Stimulated activated naive B cell treated with anti-CD40 and anti-IgM and Interleukin-4, amounts not matched to agents 10 μg/mL and 1 μg/mL and 100 μg/mL, for 72 hours (primary cell): ENCODE data around the gene RBMS3.

ENCODE experiments used
- ATAC-seq, 2 donors: fragments of 150-1000 bp; cut with Tn5 transposase; replicated peaks; 2 replicates each; pipeline ENCODE4 v1.10.0; 2021; ENCODE audit warnings: moderate library complexity in 1 of 2
- DNase-seq: peaks from one replicate; pipeline ENCODE4 v3.0.0; 2021
- H3K27ac Mint-ChIP-seq: one replicate; pipeline ENCODE4 v1.8.0; 2022; ENCODE audit warnings: mild to moderate bottlenecking, mixed read lengths
- H3K27me3 Mint-ChIP-seq, 2 donors: one replicate each; pipeline ENCODE4 v1.8.0; 2022; ENCODE audit warnings: mixed read lengths in 2 of 2
- H3K36me3 Mint-ChIP-seq, 2 donors: one replicate each; pipeline ENCODE4 v1.8.0; 2022; ENCODE audit warnings: mixed read lengths in 2 of 2, mild to moderate bottlenecking in 1 of 2
- H3K4me1 Mint-ChIP-seq, 2 donors: one replicate each; pipeline ENCODE4 v1.8.0; 2022; ENCODE audit warnings: mixed read lengths in 2 of 2, mild to moderate bottlenecking in 1 of 2
- H3K4me3 Mint-ChIP-seq, 2 donors: one replicate each; pipeline ENCODE4 v1.8.0; 2022; ENCODE audit warnings: mild to moderate bottlenecking in 2 of 2, mixed read lengths in 2 of 2, moderate library complexity in 1 of 2
- H3K9me3 Mint-ChIP-seq, 2 donors: one replicate each; pipeline ENCODE4 v1.8.0; 2022; ENCODE audit warnings: mixed read lengths in 2 of 2, mild to moderate bottlenecking in 1 of 2

The RBMS3 gene

GRCh38 chr3:29537889-29538609 is 257.2 kb downstream of the RBMS3 start:
- H3K27me3 Mint-ChIP-seq, result no peaks in the 10 kb centered on the region
- H3K36me3 Mint-ChIP-seq, result no peaks in the 10 kb centered on the region
- DNase-seq, result no peak
- no peak overlapping the region for H3K27ac Mint-ChIP-seq
- ATAC-seq, result no peak
- no peaks in the 10 kb centered on the region for H3K9me3 Mint-ChIP-seq
- H3K4me3 Mint-ChIP-seq, result no peak overlapping the region
- H3K4me1 Mint-ChIP-seq, result no peaks in the 10 kb centered on the region

- H3K9me3 Mint-ChIP-seq, result no peaks in the 10 kb centered on the region
- ATAC-seq (no peak), DNase-seq (no peak)
- no peaks in the 10 kb centered on the region for H3K36me3 Mint-ChIP-seq
- no peak overlapping the region for H3K4me3 Mint-ChIP-seq
- no peak overlapping the region for H3K27ac Mint-ChIP-seq
- H3K27me3 Mint-ChIP-seq, result no peaks in the 10 kb centered on the region
- no peaks in the 10 kb centered on the region for H3K4me1 Mint-ChIP-seq
Observed at GRCh38 chr3:29538610-29538958, 257.7 kb downstream of the RBMS3 start.

- Mint-ChIP-seq H3K27ac (no peak overlapping the region), H3K27me3 (no peaks in the 10 kb centered on the region), H3K4me3 (no peak overlapping the region), H3K9me3 (no peaks in the 10 kb centered on the region), H3K4me1 (no peaks in the 10 kb centered on the region), H3K36me3 (no peaks in the 10 kb centered on the region)
- ATAC-seq (no peak), DNase-seq (no peak)
Observed at GRCh38 chr3:29540544-29540943, 259.7 kb downstream of the RBMS3 start.

GRCh38 chr3:29544701-29545363 is 264.0 kb downstream of the RBMS3 start:
- H3K27me3 Mint-ChIP-seq, result no peaks in the 10 kb centered on the region
- no peaks in the 10 kb centered on the region for H3K4me1 Mint-ChIP-seq
- H3K4me3 Mint-ChIP-seq, result no peak overlapping the region
- no peaks in the 10 kb centered on the region for H3K9me3 Mint-ChIP-seq
- no peaks in the 10 kb centered on the region for H3K36me3 Mint-ChIP-seq
- ATAC-seq (no peak), DNase-seq (no peak)
- H3K27ac Mint-ChIP-seq, result no peak overlapping the region

GRCh38 chr3:29545615-29546014 is 264.7 kb downstream of the RBMS3 start:
- Mint-ChIP-seq H3K36me3 (no peaks in the 10 kb centered on the region), H3K9me3 (no peaks in the 10 kb centered on the region), H3K4me1 (no peaks in the 10 kb centered on the region), H3K27ac (no peak overlapping the region), H3K27me3 (no peaks in the 10 kb centered on the region), H3K4me3 (no peak overlapping the region)
- DNase-seq (no peak), ATAC-seq (no peak)

- DNase-seq (no peak), ATAC-seq (no peak)
- Mint-ChIP-seq H3K27ac (no peak overlapping the region), H3K36me3 (no peaks in the 10 kb centered on the region), H3K4me3 (no peak overlapping the region), H3K27me3 (no peaks in the 10 kb centered on the region), H3K9me3 (no peaks in the 10 kb centered on the region), H3K4me1 (peaks cover 1 to 6% of the 10 kb centered on the region in 2 donors)
Observed at GRCh38 chr3:29552051-29552450, 271.2 kb downstream of the RBMS3 start.

DNA sequence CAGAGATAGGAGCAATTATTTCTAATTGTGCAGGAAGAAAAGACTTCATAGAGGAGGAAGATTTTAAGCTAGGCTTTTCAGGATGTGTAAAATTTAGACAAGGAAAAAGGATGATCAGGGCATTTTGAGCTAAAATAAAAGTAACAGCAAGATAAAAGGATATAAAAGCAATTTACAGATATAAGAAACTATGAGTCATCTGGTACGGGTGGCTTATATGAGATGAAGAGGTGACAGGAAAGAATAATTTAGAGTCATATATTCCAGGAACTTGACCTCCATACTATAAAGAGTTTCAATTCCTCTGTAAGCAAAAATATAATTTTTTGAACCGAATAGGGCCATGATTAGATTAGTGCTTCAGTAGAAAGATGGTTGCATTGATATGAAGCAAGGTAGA is 273.7 kb downstream of the RBMS3 start:
- Mint-ChIP-seq H3K27me3 (no peaks in the 10 kb centered on the region), H3K36me3 (no peaks in the 10 kb centered on the region), H3K27ac (no peak overlapping the region), H3K9me3 (peaks cover 0 to 4% of the 10 kb centered on the region in 2 donors), H3K4me3 (no peak overlapping the region), H3K4me1 (peaks cover 1 to 6% of the 10 kb centered on the region in 2 donors)
- DNase-seq (no peak), ATAC-seq (peak; percentile 81 to 88)

DNA sequence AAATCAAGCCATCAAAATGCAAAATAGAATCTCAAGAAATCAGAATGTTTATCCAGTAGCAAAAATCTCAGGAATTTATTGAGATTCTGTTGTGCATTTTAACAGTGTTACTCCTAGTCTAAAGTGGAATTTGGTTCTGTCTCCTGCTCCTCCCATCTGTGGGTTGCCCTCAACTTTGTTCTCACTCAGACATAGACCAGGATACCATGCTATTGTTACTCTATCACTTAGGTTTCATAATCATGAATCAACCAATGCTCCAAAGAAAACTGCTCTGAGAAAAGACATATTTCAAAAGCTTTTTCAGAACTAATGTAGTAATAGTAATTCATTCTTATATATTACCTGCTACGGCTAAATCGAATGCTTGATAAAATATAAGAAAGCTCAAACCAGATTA is 274.7 kb downstream of the RBMS3 start:
- Mint-ChIP-seq H3K27me3 (no peaks in the 10 kb centered on the region), H3K9me3 (peaks cover 0 to 4% of the 10 kb centered on the region in 2 donors), H3K4me3 (no peak overlapping the region), H3K4me1 (peaks cover 1 to 6% of the 10 kb centered on the region in 2 donors), H3K27ac (no peak overlapping the region), H3K36me3 (no peaks in the 10 kb centered on the region)
- ATAC-seq (no peak), DNase-seq (no peak)

DNA sequence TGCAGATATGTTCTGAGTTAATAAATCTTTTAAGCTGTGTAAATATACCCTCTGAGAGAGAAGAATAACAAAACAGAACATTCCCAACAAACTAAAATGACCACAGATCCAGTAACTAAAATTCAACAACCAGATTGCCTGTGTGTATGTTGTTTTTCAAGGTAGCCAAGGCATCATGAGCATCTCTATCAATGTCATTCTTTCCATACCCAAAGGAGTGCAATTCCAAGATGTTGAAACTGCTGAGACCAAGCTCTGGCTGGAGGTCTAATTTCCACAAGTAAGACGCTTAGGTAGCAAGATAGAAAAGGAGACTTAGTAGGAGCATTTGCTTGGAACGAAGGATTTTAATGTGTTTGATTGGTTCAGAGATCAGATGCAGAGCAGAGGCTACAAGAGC is 276.3 kb downstream of the RBMS3 start:
- no peak for DNase-seq
- ATAC-seq, result no peak
- peaks cover 0 to 4% of the 10 kb centered on the region in 2 donors for H3K9me3 Mint-ChIP-seq
- H3K4me3 Mint-ChIP-seq, result no peak overlapping the region
- no peak overlapping the region for H3K27ac Mint-ChIP-seq
- peaks cover 1 to 6% of the 10 kb centered on the region in 2 donors for H3K4me1 Mint-ChIP-seq
- no peaks in the 10 kb centered on the region for H3K27me3 Mint-ChIP-seq
- no peaks in the 10 kb centered on the region for H3K36me3 Mint-ChIP-seq

DNA sequence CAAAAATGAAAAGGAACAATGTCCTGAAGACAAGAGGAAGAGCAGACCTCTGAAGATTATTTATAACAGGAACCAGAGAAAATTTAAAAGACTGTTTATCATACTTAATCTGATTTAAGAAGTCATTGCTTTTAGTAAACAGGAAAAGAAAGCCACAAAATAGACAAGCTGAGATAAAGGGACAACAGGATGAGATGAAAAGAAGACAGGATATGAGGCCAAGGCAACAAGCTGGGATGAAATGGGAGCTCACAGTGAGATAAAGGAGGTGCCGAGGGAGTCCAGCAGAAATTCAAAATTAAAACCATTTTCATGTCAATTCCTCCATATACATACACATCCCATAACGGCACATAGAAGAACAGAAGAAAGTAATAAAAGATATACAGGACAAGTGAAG is 277.0 kb downstream of the RBMS3 start:
- Mint-ChIP-seq H3K4me1 (peaks cover 1 to 6% of the 10 kb centered on the region in 2 donors), H3K27me3 (no peaks in the 10 kb centered on the region), H3K4me3 (no peak overlapping the region), H3K27ac (no peak overlapping the region), H3K9me3 (peaks cover 0 to 4% of the 10 kb centered on the region in 2 donors), H3K36me3 (no peaks in the 10 kb centered on the region)
- no peak for DNase-seq
- ATAC-seq, result no peak

- no peak overlapping the region for H3K27ac Mint-ChIP-seq
- no peaks in the 10 kb centered on the region for H3K27me3 Mint-ChIP-seq
- H3K9me3 Mint-ChIP-seq, result peaks cover 0 to 4% of the 10 kb centered on the region in 2 donors
- ATAC-seq (no peak), DNase-seq (no peak)
- no peak overlapping the region for H3K4me3 Mint-ChIP-seq
- no peaks in the 10 kb centered on the region for H3K4me1 Mint-ChIP-seq
- no peaks in the 10 kb centered on the region for H3K36me3 Mint-ChIP-seq
Observed at GRCh38 chr3:29559741-29560465, 279.0 kb downstream of the RBMS3 start.

DNA sequence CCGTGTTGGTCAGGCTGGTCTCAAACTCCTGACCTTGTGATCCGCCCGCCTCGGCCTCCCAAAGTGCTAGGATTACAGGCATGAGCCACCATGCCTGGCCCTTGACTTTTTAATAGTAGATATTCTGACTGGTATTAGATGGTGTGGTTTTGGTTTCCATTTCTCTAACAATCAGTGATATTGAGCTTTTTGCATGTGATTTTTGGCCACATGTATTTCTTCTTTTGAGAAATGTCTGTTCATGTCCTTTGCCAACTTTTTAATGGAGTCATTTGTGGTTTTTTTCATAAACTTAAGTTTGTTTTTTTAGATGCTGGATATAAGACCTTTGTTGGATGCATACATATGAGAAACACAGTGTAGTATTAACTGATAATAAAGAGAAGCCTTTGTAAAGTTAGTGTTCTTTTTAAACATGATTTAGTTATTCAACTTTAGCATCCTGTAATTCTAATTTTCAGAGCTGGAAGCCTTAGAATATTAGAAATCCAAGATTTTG is 280.8 kb downstream of the RBMS3 start:
- DNase-seq (no peak), ATAC-seq (no peak)
- H3K27ac Mint-ChIP-seq, result no peak overlapping the region
- H3K27me3 Mint-ChIP-seq, result no peaks in the 10 kb centered on the region
- H3K4me3 Mint-ChIP-seq, result no peak overlapping the region
- H3K9me3 Mint-ChIP-seq, result peaks cover 0 to 4% of the 10 kb centered on the region in 2 donors
- no peaks in the 10 kb centered on the region for H3K36me3 Mint-ChIP-seq
- no peaks in the 10 kb centered on the region for H3K4me1 Mint-ChIP-seq

- H3K27ac Mint-ChIP-seq, result no peak overlapping the region
- H3K36me3 Mint-ChIP-seq, result no peaks in the 10 kb centered on the region
- no peak overlapping the region for H3K4me3 Mint-ChIP-seq
- H3K27me3 Mint-ChIP-seq, result no peaks in the 10 kb centered on the region
- H3K9me3 Mint-ChIP-seq, result no peaks in the 10 kb centered on the region
- H3K4me1 Mint-ChIP-seq, result no peaks in the 10 kb centered on the region
- ATAC-seq, result no peak
- no peak for DNase-seq
Observed at GRCh38 chr3:29565236-29565635, 284.4 kb downstream of the RBMS3 start.

DNA sequence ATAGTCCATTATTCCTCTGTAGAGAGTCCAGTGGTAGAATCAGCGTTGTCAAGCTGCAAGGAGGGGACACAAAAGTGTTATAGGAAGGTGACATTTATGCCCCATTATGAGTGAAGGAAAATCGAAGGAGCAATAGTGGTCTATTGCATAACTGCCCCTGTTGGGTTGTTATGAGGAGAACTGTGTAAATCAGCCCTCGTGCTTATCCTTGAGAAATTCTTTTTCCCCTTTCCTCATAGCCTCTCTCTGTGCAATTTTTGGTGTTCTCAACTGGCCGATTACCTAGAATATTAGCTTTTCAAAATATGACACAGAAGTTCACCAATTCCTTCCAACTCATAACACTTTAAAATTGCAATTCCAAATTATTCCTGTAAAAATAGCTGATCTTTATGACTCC is 286.6 kb downstream of the RBMS3 start:
- Mint-ChIP-seq H3K4me3 (no peak overlapping the region), H3K36me3 (no peaks in the 10 kb centered on the region), H3K4me1 (no peaks in the 10 kb centered on the region), H3K27ac (no peak overlapping the region), H3K9me3 (peaks cover 0 to 5% of the 10 kb centered on the region in 2 donors), H3K27me3 (no peaks in the 10 kb centered on the region)
- DNase-seq (no peak), ATAC-seq (no peak)

- Mint-ChIP-seq H3K4me1 (no peaks in the 10 kb centered on the region), H3K4me3 (no peak overlapping the region), H3K27ac (no peak overlapping the region), H3K27me3 (no peaks in the 10 kb centered on the region), H3K9me3 (peaks cover 0 to 7% of the 10 kb centered on the region in 2 donors), H3K36me3 (no peaks in the 10 kb centered on the region)
- DNase-seq, result no peak
- no peak for ATAC-seq
Observed at GRCh38 chr3:29568355-29568754, 287.5 kb downstream of the RBMS3 start.
